ENCODE measurements around the gene EIF4G3. TPM values are rescaled to one million over a fixed set of nuclear protein-coding genes. Genes with fewer than 3 reads are reported as not detected.

Gene EIF4G3
- total and polyA plus RNA-seq, 2 of the 8 experiments (the other 6 are each of a cell fraction or from before 2014, with no cell fraction given), result 47.5 to 66.6 TPM

DNA sequence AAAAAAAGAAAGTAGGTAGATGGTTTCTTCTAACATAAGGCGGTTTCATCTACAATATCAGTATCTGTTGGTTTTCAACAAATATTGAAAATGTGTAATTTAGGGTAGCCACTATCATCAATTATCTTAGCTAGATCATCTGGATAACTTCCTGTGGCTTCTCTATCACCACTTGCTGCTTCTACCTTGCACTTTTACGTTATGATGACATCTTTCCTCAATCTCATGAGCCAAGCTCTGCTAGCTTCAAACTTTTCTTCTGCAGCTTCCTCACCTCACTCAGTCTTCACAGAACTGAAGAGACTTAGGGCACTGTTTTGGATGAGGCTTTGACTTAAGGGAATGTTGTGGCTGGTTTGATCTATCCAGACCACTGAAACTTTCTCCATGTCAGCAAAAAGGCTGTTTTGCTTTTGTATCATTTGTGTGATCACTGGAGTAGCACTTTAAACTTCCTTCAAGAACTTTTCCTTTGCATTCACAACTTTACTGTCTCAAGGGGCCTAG is 244.7 kb downstream of the EIF4G3 start:
- Histone ChIP-seq H3K14ac (ENCODE audit: insufficient read length) (no peak overlapping the region), H3K23me2 (ENCODE audit: low read depth, low read length) (no peaks in the 10 kb centered on the region), H3K4me3 (ENCODE audit: extremely low read depth in 1 of 4, insufficient read depth in 2 of 4, low read depth in 3 of 4, low read length in 4 of 4) (no peak overlapping the region), H3K4me2 (ENCODE audit: insufficient read depth in 1 of 2, low read depth in 2 of 2, low read length in 2 of 2) (no peak overlapping the region), H3K23ac (ENCODE audit: insufficient read length) (no peak overlapping the region), H2BK15ac (ENCODE audit: low read length) (no peak overlapping the region), H2BK12ac (ENCODE audit: low read depth, low read length) (no peak overlapping the region), H3K18ac (ENCODE audit: extremely low read depth, low read length) (no peak overlapping the region), H3K36me3 (ENCODE audit: control insufficient read depth in 2 of 4, insufficient read depth in 4 of 4, low read length in 3 of 4) (peaks cover 0 to 5% (median 0%) of the 10 kb centered on the region in 4 experiments; a peak in 1 of 8 replicates), H4K5ac (ENCODE audit: insufficient read length, low read depth, low read length) (no peak overlapping the region), H3K79me1 (ENCODE audit: low read depth, low read length) (no peaks in the 10 kb centered on the region), H2AFZ (ENCODE audit: low read length) (no peak overlapping the region), H3K56ac (replicated peaks; ENCODE audit: insufficient read length, low read depth, low read length) (no peak overlapping the region), H3K4ac (replicated peaks; ENCODE audit: insufficient read length, low read depth, low read length) (no peak overlapping the region), H3K27ac (ENCODE audit: low read depth, low read length) (no peak overlapping the region), H2AK5ac (ENCODE audit: low read depth, low read length) (no peak overlapping the region), H4K20me1 (replicated peaks in 1 of 2; ENCODE audit: control insufficient read depth in 1 of 2, insufficient read depth in 2 of 2, low read length in 2 of 2) (no peaks in the 10 kb centered on the region), H2BK5ac (ENCODE audit: low read depth, low read length) (no peak overlapping the region), H2BK120ac (replicated peaks; ENCODE audit: low read depth, low read length) (no peak overlapping the region), H4K8ac (ENCODE audit: extremely low read depth, insufficient read depth, low read length) (no peak overlapping the region), H3K27me3 (replicated peaks in 1 of 4; ENCODE audit: control insufficient read depth in 3 of 4, extremely low read depth in 1 of 4, insufficient read depth in 3 of 4, low read length in 3 of 4) (no peaks in the 10 kb centered on the region), H3K79me2 (ENCODE audit: control insufficient read depth in 1 of 2, insufficient read depth in 2 of 2, low read length in 2 of 2) (no peaks in the 10 kb centered on the region), H2BK20ac (ENCODE audit: low read length) (no peak overlapping the region), H4K91ac (replicated peaks; ENCODE audit: insufficient read length, low read length) (no peak overlapping the region), H3K9ac (replicated peaks in 1 of 4; ENCODE audit: extremely low read depth in 1 of 4, low read depth in 3 of 4, low read length in 3 of 4) (no peak overlapping the region), H3K4me1 (replicated peaks in 1 of 4; ENCODE audit: control insufficient read depth in 3 of 4, insufficient read depth in 4 of 4, low read length in 3 of 4) (peaks cover 0 to 6% (median 4%) of the 10 kb centered on the region in 4 experiments; a peak in 3 of 7 replicates), H3K9me3 (ENCODE audit: insufficient read depth in 2 of 2, low read depth in 1 of 2, low read length in 1 of 2) (no peaks in the 10 kb centered on the region)
- ChIA-PET POLR2A (ENCODE audit: partially characterized antibody) (no interaction called here), CTCF (ENCODE audit: partially characterized antibody) (interaction anchor here (0.7 to 1.6 kb wide), 3 partner anchors 11 to 264 kb away, joined by 3 to 4 read pairs (median 4); no protein-coding TSS in a partner anchor)
- 90% methylated on average over 2 of the region's 2 CpGs; no CpG with 5 or more reads in 1 of the 2 experiments for WGBS, 2 experiments (ENCODE audit: extremely low coverage in 1 of 2, insufficient coverage in 1 of 2, insufficient read length in 1 of 2, insufficient replicate concordance in 2 of 2, low coverage in 1 of 2, low lambda C conversion rate in 2 of 2, missing lambda C conversion rate in 1 of 2)
- FAIRE-seq, result no peak
- no peak for DNase-seq (ENCODE audit: low read depth in 1 of 2, low spot score in 2 of 2)
- TF ChIP-seq SP2 (IDR thresholded peaks at IDR 0.05; ENCODE audit: low read length), result no peak
- no peak for TF ChIP-seq SIRT6 (IDR thresholded peaks at IDR 0.05; ENCODE audit: low read length)
- TF ChIP-seq ASH2L (IDR thresholded peaks at IDR 0.05; ENCODE audit: low read length), result no peak
- no peak for TF ChIP-seq HDAC2 (IDR thresholded peaks at IDR 0.05; ENCODE audit: borderline replicate concordance in 1 of 2, low read depth in 2 of 2, low read length in 2 of 2)
- no peak for TF ChIP-seq TAF1 (IDR thresholded peaks at IDR 0.05; ENCODE audit: low read depth, low read length)
- TF ChIP-seq RXRA (IDR thresholded peaks at IDR 0.05; ENCODE audit: insufficient read depth, low read depth, low read length), result no peak
- TF ChIP-seq MAFK (IDR thresholded peaks at IDR 0.05; ENCODE audit: low read depth, low read length), result no peak
- TF ChIP-seq PHF8 (conservative IDR thresholded peaks at IDR 0.05; ENCODE audit: low read depth, low read length), result no peak
- TF ChIP-seq KDM4A (IDR thresholded peaks at IDR 0.05; ENCODE audit: low read depth, low read length, severe bottlenecking), result no peak
- TF ChIP-seq EP300 (IDR thresholded peaks at IDR 0.05; ENCODE audit: borderline replicate concordance in 1 of 2, low read depth in 2 of 2, low read length in 2 of 2), result no peak
- TF ChIP-seq POLR2AphosphoS5 (IDR thresholded peaks at IDR 0.05; ENCODE audit: low read depth, low read length), result no peak
- TF ChIP-seq GABPA (IDR thresholded peaks at IDR 0.05; ENCODE audit: borderline replicate concordance, insufficient read depth, low read length), result no peak
- no peak for TF ChIP-seq POU5F1 (IDR thresholded peaks at IDR 0.05; ENCODE audit: low read depth, low read length)
- no peak for TF ChIP-seq SUZ12 (IDR thresholded peaks at IDR 0.05; ENCODE audit: low read length)
